DOHH2 (cell line): ENCODE measurements around the gene TMEM151B.

Experiments used
- H3F3A ChIP-seq: fragments of 200-600 bp; sonication (generic), shearing (Covaris generic); 2 replicates; pipeline ENCODE4 v1.6.0; 2016; ENCODE audit warnings: antibody characterized with exemption, mild to moderate bottlenecking; ENCODE audit not compliant: control insufficient read depth, insufficient read depth
- H3K27ac ChIP-seq: fragments of 200-600 bp; sonication (generic); 2 replicates; pipeline ENCODE4 v1.5.1; 2014; ENCODE audit warnings: low read depth, mild to moderate bottlenecking, low read length, moderate library complexity
- H3K27me3 ChIP-seq: fragments of 200-600 bp; sonication (generic); 2 replicates; pipeline ENCODE4 v1.6.1; 2014; ENCODE audit warnings: mild to moderate bottlenecking, low read length, mixed read lengths; ENCODE audit not compliant: control insufficient read depth
- H3K36me3 ChIP-seq: fragments of 200-600 bp; sonication (generic); 2 replicates; pipeline ENCODE4 v1.6.1; 2014; ENCODE audit warnings: mild to moderate bottlenecking, low read length, moderate library complexity, mixed read lengths; ENCODE audit not compliant: control insufficient read depth
- H3K4me1 ChIP-seq: fragments of 200-600 bp; sonication (generic); 2 replicates; pipeline ENCODE4 v1.6.1; 2014; ENCODE audit warnings: mild to moderate bottlenecking, low read length, mixed read lengths; ENCODE audit not compliant: control insufficient read depth
- H3K4me2 ChIP-seq: fragments of 200-600 bp; sonication (generic); 2 replicates; pipeline ENCODE4 v1.6.0; 2014; ENCODE audit warnings: mild to moderate bottlenecking, low read length, moderate library complexity
- H3K4me3 ChIP-seq: fragments of 200-600 bp; sonication (generic); 2 replicates; pipeline ENCODE4 v1.5.1; 2014; ENCODE audit warnings: mild to moderate bottlenecking, low read length, mixed read lengths
- H3K79me2 ChIP-seq: fragments of 200-600 bp; sonication (generic); 2 replicates; pipeline ENCODE4 v1.6.1; 2014; ENCODE audit warnings: mild to moderate bottlenecking, low read length, mixed read lengths; ENCODE audit not compliant: control insufficient read depth
- H3K9me2 ChIP-seq: fragments of 200-600 bp; sonication (generic); replicated peaks from 2 replicates; pipeline ENCODE4 v1.6.1; 2014; ENCODE audit warnings: mild to moderate bottlenecking, low read length, mixed read lengths; ENCODE audit not compliant: control insufficient read depth
- H3K9me3 ChIP-seq: fragments of 200-600 bp; sonication (generic); 2 replicates; pipeline ENCODE4 v1.6.1; 2014; ENCODE audit warnings: antibody characterized with exemption, low read length, mixed read lengths; ENCODE audit not compliant: control insufficient read depth, insufficient read depth
- H4K20me1 ChIP-seq: fragments of 200-600 bp; sonication (generic); 2 replicates; pipeline ENCODE4 v1.6.0; 2014; ENCODE audit warnings: low read depth, mild to moderate bottlenecking, antibody characterized with exemption, low read length, moderate library complexity; ENCODE audit not compliant: control insufficient read depth, insufficient read depth
- CTCF ChIP-seq: fragments of 200-600 bp; sonication (generic); IDR thresholded peaks from one replicate; pipeline ENCODE4 v1.5.1; 2014; ENCODE audit warnings: antibody characterized with exemption, mild to moderate bottlenecking, low read depth, low read length; ENCODE audit not compliant: poor library complexity, severe bottlenecking
- EZH2phosphoT487 ChIP-seq: fragments of 200-600 bp; sonication (generic); IDR thresholded peaks from 2 replicates; pipeline ENCODE4 v1.6.1; 2017; ENCODE audit warnings: borderline replicate concordance, mild to moderate bottlenecking, antibody characterized with exemption, low read length, moderate library complexity, mixed read lengths

The TMEM151B gene

GRCh38 chr6:44221961-44222335 lies 48.3 kb upstream of the TMEM151B start:
- peaks cover 34% of the 10 kb centered on the region for H3K79me2 ChIP-seq
- no peaks in the 10 kb centered on the region for H3K9me2 ChIP-seq
- peaks cover 12% of the 10 kb centered on the region; the same call in 1 of the 2 replicates for H4K20me1 ChIP-seq
- peaks cover 20% of the 10 kb centered on the region for H3K36me3 ChIP-seq
- H3K9me3 ChIP-seq: no peaks in the 10 kb centered on the region
- no peak overlapping the region for H3K27ac ChIP-seq
- no peaks in the 10 kb centered on the region for H3K27me3 ChIP-seq
- TF ChIP-seq CTCF (no peak), EZH2phosphoT487 (no peak)
- H3F3A ChIP-seq: peaks cover 22% of the 10 kb centered on the region
- H3K4me1 ChIP-seq: peaks cover 79% of the 10 kb centered on the region
- H3K4me2 ChIP-seq: peak overlapping the region; percentile 19
- no peak overlapping the region for H3K4me3 ChIP-seq

GRCh38 chr6:44222486-44223318 lies 47.5 kb upstream of the TMEM151B start:
- H3K36me3 ChIP-seq: peaks cover 27% of the 10 kb centered on the region
- peaks cover 12% of the 10 kb centered on the region; the same call in 1 of the 2 replicates for H4K20me1 ChIP-seq
- peaks cover 73% of the 10 kb centered on the region for H3K4me1 ChIP-seq
- TF ChIP-seq EZH2phosphoT487 (no peak), CTCF (no peak)
- H3K27ac ChIP-seq: peak overlapping the region; percentile 11; the same call in 1 of the 2 replicates
- H3K4me3 ChIP-seq: peak overlapping the region; percentile 87
- peaks cover 22% of the 10 kb centered on the region for H3F3A ChIP-seq
- no peaks in the 10 kb centered on the region for H3K27me3 ChIP-seq
- H3K79me2 ChIP-seq: peaks cover 41% of the 10 kb centered on the region
- no peaks in the 10 kb centered on the region for H3K9me2 ChIP-seq
- peak overlapping the region; percentile 96 for H3K4me2 ChIP-seq
- no peaks in the 10 kb centered on the region for H3K9me3 ChIP-seq

GRCh38 chr6:44223319-44224028 lies 46.8 kb upstream of the TMEM151B start, which contains the start of gene SLC29A1:
SLC29A1 (plus strand) TSS chr6:44223595; CDS start chr6:44227314, 3,719 bp downstream.
- H3K9me3 ChIP-seq: no peaks in the 10 kb centered on the region
- H3F3A ChIP-seq: peaks cover 17% of the 10 kb centered on the region
- no peaks in the 10 kb centered on the region for H3K9me2 ChIP-seq
- H3K4me1 ChIP-seq: peaks cover 65% of the 10 kb centered on the region
- H3K4me3 ChIP-seq: peak within 1 kb of the TSS; percentile 87
- H3K27me3 ChIP-seq: no peaks in the 10 kb centered on the region
- peaks cover 49% of the 10 kb centered on the region for H3K79me2 ChIP-seq
- H4K20me1 ChIP-seq: peaks cover 12% of the 10 kb centered on the region; the same call in 1 of the 2 replicates
- H3K36me3 ChIP-seq: peaks cover 35% of the 10 kb centered on the region
- H3K27ac ChIP-seq: peak within 1 kb of the TSS; percentile 72
- no peak for TF ChIP-seq CTCF
- no peak for TF ChIP-seq EZH2phosphoT487
- H3K4me2 ChIP-seq: peak within 1 kb of the TSS; percentile 96
